CD4-positive, alpha-beta T cell treated with Interleukin-10 for 1 hour (primary cell): ENCODE results near the gene KIF9.
"Not testable (repeated sequence)": the region's sequence is repeated elsewhere in the genome, so short reads cannot be mapped to it uniquely, and the experiment has no call there.

Experiments used
- DNase-seq: peaks from one replicate; pipeline ENCODE4 v3.0.0-alpha.2; 2020

The KIF9 gene

GRCh38 chr3:47250309-47251060 is 32.1 kb downstream of the KIF9 start:
- DNase-seq: no peak

- no peak for DNase-seq
These were observed 35.2 kb downstream of the KIF9 start for GRCh38 chr3:47247131-47248064.

GRCh38 chr3:47245271-47245670 is 37.3 kb downstream of the KIF9 start:
- DNase-seq: no peak

GRCh38 chr3:47244531-47245100 is 38.0 kb downstream of the KIF9 start:
- DNase-seq: no peak

GRCh38 chr3:47243419-47244147 is 39.0 kb downstream of the KIF9 start:
- no peak for DNase-seq

- DNase-seq: no peak
These were observed 42.7 kb downstream of the KIF9 start for GRCh38 chr3:47239929-47240328.

GRCh38 chr3:47238017-47238416 is 44.6 kb downstream of the KIF9 start:
- DNase-seq: no peak

GRCh38 chr3:47228088-47228487 is 54.5 kb downstream of the KIF9 start:
- DNase-seq: no peak

- DNase-seq: no peak
These were observed 54.9 kb downstream of the KIF9 start for GRCh38 chr3:47227678-47228077.

GRCh38 chr3:47225310-47225906 is 57.2 kb downstream of the KIF9 start:
- DNase-seq: no peak

- DNase-seq: no peak
These were observed 58.8 kb downstream of the KIF9 start for GRCh38 chr3:47223755-47224154.

- no peak for DNase-seq
These were observed 60.8 kb downstream of the KIF9 start for GRCh38 chr3:47221798-47222197.

GRCh38 chr3:47210863-47211405 is 71.7 kb downstream of the KIF9 start:
- DNase-seq: no peak

GRCh38 chr3:47206022-47206421 is 76.6 kb downstream of the KIF9 start:
- not testable (repeated sequence) for DNase-seq

- no peak for DNase-seq
These were observed 77.7 kb downstream of the KIF9 start for GRCh38 chr3:47204875-47205274.

- no peak for DNase-seq
These were observed 80.1 kb downstream of the KIF9 start for GRCh38 chr3:47202542-47202941.

- DNase-seq: no peak
These were observed 85.3 kb downstream of the KIF9 start for GRCh38 chr3:47197287-47197686.

GRCh38 chr3:47194994-47195393 is 87.6 kb downstream of the KIF9 start:
- DNase-seq: no peak

GRCh38 chr3:47193871-47194859 is 88.4 kb downstream of the KIF9 start:
- no peak for DNase-seq

- DNase-seq: no peak
These were observed 96.3 kb downstream of the KIF9 start for GRCh38 chr3:47186285-47186684.

- DNase-seq: not testable (repeated sequence)
These were observed 100.9 kb downstream of the KIF9 start for GRCh38 chr3:47181685-47182084.
